GM12874 (cell line): ENCODE data around the gene ZNF488.

Source experiments
- TF ChIP-seq, protein P1 (sequence below): IDR thresholded peaks from 2 replicates; pipeline ENCODE4 v1.5.1; 2011; ENCODE audit warnings: low read depth, mild to moderate bottlenecking, control low read depth, low read length, moderate library complexity; ENCODE audit not compliant: insufficient read depth

ZNF488 gene

DNA sequence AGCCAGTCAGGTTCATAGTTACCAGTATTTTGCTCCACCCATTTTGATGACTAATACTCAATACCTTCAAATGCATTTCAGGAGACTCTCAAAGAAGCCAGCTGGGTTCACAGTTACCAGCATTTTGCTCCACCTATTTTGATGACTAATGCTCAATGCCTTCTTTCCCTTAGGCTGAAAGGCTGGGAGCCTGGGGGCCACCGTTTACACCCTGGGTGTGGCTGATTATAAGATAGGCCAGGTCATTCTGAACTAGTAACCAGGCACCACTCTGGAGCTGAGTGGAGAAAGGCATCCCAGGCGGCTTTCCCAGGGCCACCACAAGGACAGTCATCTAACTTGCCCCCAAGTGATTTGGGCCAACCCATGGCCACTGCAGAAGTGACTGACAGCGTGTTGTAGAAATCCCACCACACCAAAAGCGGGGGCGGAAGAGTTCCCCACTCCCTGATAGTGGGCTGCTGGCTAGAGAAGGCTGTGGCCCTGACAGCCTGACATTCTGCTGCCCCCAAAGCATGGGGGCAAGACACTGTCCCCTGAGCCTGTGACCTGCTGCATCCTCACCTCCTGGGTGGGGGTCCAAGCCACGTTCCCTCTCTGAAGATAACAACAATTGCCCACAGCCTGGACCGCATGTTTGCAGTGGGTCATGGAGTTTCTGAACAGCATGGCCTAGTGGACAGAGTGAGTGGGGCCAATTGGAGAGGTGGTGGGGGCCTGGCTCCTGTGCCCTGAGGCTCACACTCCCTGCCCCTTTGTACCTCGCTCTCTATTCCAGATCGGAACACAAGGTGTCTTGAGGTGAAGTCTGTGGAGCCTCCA lies 23.0 kb upstream of the ZNF488 start:
- TF ChIP-seq, protein P1, sequence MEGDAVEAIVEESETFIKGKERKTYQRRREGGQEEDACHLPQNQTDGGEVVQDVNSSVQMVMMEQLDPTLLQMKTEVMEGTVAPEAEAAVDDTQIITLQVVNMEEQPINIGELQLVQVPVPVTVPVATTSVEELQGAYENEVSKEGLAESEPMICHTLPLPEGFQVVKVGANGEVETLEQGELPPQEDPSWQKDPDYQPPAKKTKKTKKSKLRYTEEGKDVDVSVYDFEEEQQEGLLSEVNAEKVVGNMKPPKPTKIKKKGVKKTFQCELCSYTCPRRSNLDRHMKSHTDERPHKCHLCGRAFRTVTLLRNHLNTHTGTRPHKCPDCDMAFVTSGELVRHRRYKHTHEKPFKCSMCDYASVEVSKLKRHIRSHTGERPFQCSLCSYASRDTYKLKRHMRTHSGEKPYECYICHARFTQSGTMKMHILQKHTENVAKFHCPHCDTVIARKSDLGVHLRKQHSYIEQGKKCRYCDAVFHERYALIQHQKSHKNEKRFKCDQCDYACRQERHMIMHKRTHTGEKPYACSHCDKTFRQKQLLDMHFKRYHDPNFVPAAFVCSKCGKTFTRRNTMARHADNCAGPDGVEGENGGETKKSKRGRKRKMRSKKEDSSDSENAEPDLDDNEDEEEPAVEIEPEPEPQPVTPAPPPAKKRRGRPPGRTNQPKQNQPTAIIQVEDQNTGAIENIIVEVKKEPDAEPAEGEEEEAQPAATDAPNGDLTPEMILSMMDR = no peak

DNA sequence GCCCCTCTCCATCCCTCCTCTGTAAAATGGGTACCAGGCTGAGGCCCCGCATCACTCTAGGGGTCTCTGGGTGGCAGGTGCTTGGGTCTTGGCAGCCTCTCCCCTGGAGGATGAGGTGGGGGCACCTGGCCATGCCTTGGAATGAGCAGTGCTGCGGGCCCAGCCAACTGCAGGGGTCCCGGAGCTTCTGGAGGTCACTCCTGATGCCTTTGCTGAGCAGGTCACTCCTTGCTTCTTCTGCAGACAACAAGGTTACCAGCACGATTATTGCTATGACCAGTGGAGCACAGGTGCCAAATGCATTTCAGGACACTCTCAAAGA lies 22.4 kb upstream of the ZNF488 start:
- TF ChIP-seq, protein P1 = no peak

DNA sequence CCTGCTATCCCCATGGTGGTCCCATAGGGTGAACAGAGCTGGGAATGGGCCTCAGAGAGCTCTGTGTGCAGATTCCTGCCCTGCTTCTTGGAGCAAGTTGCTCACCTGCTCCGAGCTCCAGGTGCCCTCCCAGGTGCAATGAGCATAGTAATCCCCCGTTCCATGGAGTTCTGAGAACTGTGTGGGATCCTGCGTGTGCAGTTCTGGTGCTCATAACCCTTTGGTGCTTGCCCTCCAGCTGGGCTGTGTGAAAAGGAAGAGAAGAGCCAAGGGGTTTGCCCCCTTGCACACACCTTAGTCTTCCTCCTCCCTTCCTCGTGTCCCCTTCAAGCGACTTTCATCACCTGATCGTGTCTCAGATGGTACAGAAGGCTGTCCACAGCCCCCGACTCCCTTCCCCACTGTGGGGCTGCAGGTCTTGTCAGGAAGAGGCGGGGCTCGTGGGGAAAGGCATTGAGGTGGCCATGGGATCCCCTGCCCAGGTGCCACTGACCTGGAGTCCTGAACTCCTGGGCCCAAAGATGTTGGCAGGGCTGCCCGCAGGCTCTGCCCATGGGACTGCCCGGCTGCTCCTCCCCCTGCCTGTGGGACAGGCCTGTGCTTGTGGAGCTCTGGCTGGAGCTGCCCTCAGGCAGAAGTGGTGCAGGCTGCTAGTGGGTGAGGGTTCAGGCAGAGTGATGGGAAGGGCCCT lies 21.9 kb upstream of the ZNF488 start:
- TF ChIP-seq, protein P1 = no peak

DNA sequence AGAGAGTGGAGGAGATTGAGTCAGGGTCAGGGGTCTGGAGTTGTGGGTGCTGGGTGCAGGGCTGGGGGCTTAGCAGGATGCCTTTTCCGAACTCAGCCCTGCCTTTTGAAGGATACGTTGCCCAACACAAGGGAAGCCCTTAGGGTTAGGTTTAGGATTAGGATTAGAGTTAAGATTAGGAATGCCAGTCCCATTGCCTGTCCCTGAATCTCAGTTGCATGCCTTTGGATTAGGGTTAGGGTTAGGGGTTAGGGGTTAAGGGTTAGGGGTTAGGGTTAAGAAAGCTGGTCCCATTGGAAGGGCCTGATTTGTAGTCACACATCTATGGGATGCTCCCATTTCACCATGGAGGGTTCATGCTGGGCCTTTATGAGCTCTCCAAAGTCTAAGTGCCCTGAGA lies 20.8 kb upstream of the ZNF488 start:
- TF ChIP-seq, protein P1 = no peak

DNA sequence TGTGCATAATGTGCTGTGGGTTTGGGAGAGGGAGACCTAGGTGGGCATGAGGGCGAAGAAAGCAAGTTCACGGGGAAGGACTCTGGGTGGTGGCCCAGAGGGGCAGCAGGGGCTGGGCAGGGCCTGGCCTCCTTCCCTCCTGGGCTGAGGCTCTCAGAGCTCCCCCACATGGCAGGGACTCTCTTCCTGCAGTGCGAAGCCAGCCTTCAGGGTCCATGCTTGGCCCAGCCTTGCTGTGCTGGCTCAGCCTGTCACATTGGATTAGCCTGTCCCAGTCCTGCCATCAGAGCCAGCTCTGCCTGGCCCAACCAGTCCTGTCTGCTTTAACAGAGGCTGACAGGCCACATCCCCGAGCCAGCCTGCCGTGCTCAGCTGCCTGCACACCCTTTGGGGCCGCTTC lies 20.4 kb upstream of the ZNF488 start:
- TF ChIP-seq, protein P1 = no peak

DNA sequence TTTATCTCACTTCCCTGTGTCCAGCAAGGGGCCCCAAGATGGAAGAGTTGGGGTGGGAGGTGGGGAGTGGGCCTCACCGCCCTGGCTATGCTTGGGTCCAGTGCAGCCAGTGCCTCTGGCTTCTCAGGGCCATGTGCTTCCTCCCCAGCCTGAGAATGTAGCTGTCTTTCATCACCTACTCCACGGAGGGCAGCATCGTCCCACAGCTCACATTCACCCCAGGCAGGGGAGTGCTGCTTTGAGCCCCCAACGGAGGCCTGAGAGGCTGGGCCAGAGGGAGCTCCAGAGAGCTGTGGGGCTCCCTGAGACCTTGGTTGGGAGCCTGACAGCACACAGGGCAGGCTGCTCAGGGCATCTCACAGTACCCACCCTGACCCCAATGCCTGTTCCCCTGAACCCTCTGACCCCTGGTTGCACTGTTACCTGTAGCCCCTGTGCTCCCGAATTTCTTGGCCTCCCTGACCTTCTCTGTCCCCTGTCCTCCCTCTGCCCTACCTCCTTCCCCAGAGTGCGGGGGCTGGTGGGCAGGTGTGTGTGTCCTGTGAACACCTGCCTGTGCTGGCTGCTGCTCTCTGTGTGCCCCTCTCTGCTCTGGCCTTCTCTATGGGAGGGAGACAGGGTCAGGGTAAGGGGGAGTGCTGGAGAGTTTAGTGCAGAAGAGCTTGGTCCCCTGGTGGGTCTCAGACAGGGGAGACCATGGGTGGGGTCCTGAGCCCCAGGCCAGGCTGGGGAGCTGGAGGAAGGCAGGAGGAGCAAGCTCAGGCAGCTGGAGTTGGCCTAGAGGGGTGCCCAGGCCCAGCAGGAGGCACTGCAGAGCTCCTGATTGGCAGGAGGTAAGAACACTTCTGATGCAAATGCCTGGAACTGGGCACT lies 19.6 kb upstream of the ZNF488 start:
- TF ChIP-seq, protein P1 = no peak
